Ovary (tissue), 9 donors: ENCODE results near the gene BRSK2. TPM values are rescaled to one million over a fixed set of nuclear protein-coding genes. Genes with fewer than 3 reads are reported as not detected.

Source experiments
- DNase-seq, 5 donors: peaks; one replicate each; pipeline ENCODE4 v3.0.0-alpha.2; 2019 to 2020
- H3K27ac ChIP-seq, 2 donors: fragments of 200-600 bp; one replicate each; pipeline versions ENCODE4 v1.5.1 to v1.8.0; 2019 to 2022
- H3K27me3 ChIP-seq: fragments of 200-600 bp; one replicate; pipeline ENCODE4 v1.8.0; 2022
- H3K36me3 ChIP-seq: fragments of 200-600 bp; sonication (generic); one replicate; pipeline ENCODE4 v1.5.1; 2019
- H3K4me1 ChIP-seq: one replicate; pipeline ENCODE4 v1.8.1; 2013; ENCODE audit warnings: mild to moderate bottlenecking, moderate library complexity; ENCODE audit not compliant: insufficient read depth
- H3K4me3 ChIP-seq: fragments of 200-600 bp; sonication (generic); one replicate; pipeline ENCODE4 v1.5.1; 2017
- H3K9me3 ChIP-seq, 2 donors: fragments of 200-600 bp in 1 of 2; sonication (generic) in 1 of 2; one replicate each; pipeline versions ENCODE4 v1.5.1 to v1.8.1; 2013 to 2019; ENCODE audit warnings: mild to moderate bottlenecking in 1 of 2, moderate library complexity in 1 of 2
- EP300 ChIP-seq: sonication (generic); formaldehyde crosslinking; IDR thresholded peaks from one replicate; pipeline ENCODE4 v1.6.1; 2017; ENCODE audit warnings: antibody characterized with exemption
- POLR2A ChIP-seq: fragments of 450-650 bp; IDR thresholded peaks from one replicate; pipeline ENCODE4 v1.6.1; 2017; ENCODE audit warnings: antibody characterized with exemption, mild to moderate bottlenecking, moderate library complexity
- WGBS, 3 donors: extraction: QIAGEN DNeasy Blood & Tissue Kit in 1 of 3; methylation state at CpG; one replicate each; pipeline versions ENCODE4 v1.1.5 to v1.1.7; 2013 to 2017; 5-methylcytosine and 5-hydroxymethylcytosine counted together
- intact Hi-C, 4 donors: fragments of 100-400 bp; cut with DNase I; formaldehyde crosslinking; loops; one replicate each; pipeline versions ENCODE4 v1.11.0 to v1.15.1; 2022 to 2023
- polyA plus RNA-seq, 2 donors: library from polyadenylated mRNA; stranded (reverse); fragments of 200-250 nt in 1 of 2; fragments of 350-450 nt in 1 of 2; fragmentation: Illumina TruSeq in 1 of 2; extraction: RNeasy Lipid Tissue Mini Kit (QIAGEN cat#74804) in 1 of 2; gene quantifications; one replicate each; pipeline ENCODE4 v1.2.3, GENCODE V29; 2013 to 2014
- total RNA-seq, 7 donors: library from RNA; depleted of rRNA in 2 of 7; stranded (reverse); fragments of >200 nt in 2 of 7; fragmentation: NEBNext Ultra II Directional in 3 of 7; extraction: Animal tissue kit (Norgen Biotek cat#: 25700) in 3 of 7; gene quantifications; one replicate each; pipeline versions ENCODE4 v1.1.0 to v1.2.4, GENCODE V29; 2016 to 2023
- TF ChIP-seq, protein P1 (sequence below), 3 donors: fragments of 450-650 bp in 2 of 3; fragments of 200-600 bp in 1 of 3; IDR thresholded peaks; one replicate each; pipeline versions ENCODE4 v1.5.1 to v1.8.0; 2016 to 2022; ENCODE audit warnings: antibody characterized with exemption in 3 of 3, mild to moderate bottlenecking in 1 of 3
- donor health status: DM: no; HTN: no; CAD: no; lungs with moderate emphysema.
- donor health status: DM: no; HTN: no; CAD: no.
- donor health status: Bipolar disorder and iron deficiency.
- donor health status: DM: yes; HTN: yes; CAD: no.
- donor health status: DM: no; HTN: no; CAD: no.
- donor health status: DM: yes; HTN: yes; CAD: no.

BRSK2 gene
- total and polyA plus RNA-seq, 9 donors: 0.22 to 1.5 (median 0.52) TPM

DNA sequence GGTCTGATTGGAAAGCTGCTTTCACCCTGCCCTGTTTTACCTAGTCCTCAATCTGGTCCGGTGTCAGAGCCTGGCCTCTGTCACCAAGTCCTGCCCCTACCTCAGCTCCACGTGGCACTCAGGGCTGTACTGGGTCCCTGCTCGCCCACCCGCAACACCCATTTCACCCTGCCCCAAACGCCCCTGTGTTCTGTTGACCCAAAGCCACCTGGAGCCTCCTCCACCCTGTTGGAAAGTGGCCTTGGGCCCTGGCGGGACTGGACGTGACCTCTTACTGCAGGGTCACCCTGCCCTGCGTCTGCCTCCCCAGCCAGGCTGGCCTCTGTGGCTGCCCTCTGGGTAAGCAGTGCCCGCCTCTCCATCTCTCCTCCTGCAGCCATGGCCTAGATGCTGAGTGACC is 21.5 kb upstream of the BRSK2 start:
- no peaks in the 10 kb centered on the region for H3K4me1 ChIP-seq
- no peaks in the 10 kb centered on the region for H3K9me3 ChIP-seq
- H3K27me3 ChIP-seq: no peaks in the 10 kb centered on the region
- TF ChIP-seq POLR2A (no peak), EP300 (no peak)
- TF ChIP-seq, protein P1, sequence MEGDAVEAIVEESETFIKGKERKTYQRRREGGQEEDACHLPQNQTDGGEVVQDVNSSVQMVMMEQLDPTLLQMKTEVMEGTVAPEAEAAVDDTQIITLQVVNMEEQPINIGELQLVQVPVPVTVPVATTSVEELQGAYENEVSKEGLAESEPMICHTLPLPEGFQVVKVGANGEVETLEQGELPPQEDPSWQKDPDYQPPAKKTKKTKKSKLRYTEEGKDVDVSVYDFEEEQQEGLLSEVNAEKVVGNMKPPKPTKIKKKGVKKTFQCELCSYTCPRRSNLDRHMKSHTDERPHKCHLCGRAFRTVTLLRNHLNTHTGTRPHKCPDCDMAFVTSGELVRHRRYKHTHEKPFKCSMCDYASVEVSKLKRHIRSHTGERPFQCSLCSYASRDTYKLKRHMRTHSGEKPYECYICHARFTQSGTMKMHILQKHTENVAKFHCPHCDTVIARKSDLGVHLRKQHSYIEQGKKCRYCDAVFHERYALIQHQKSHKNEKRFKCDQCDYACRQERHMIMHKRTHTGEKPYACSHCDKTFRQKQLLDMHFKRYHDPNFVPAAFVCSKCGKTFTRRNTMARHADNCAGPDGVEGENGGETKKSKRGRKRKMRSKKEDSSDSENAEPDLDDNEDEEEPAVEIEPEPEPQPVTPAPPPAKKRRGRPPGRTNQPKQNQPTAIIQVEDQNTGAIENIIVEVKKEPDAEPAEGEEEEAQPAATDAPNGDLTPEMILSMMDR (IDR thresholded peaks at IDR 0.05): no peak
- 70 to 73% (median 73%) methylated on average over 9 of the region's 9 CpGs for WGBS, 3 donors
- DNase-seq: no peak
- H3K36me3 ChIP-seq: no peaks in the 10 kb centered on the region
- H3K27ac ChIP-seq: no peak overlapping the region
- intact Hi-C loops: no loop called here
- H3K4me3 ChIP-seq: no peak overlapping the region

GRCh38 chr11:1368966-1369365 is 20.8 kb upstream of the BRSK2 start:
- intact Hi-C loops: no loop called here

GRCh38 chr11:1369371-1370005 is 20.2 kb upstream of the BRSK2 start:
- no peak for DNase-seq
- H3K27me3 ChIP-seq: no peaks in the 10 kb centered on the region
- no peaks in the 10 kb centered on the region for H3K36me3 ChIP-seq
- no peak overlapping the region for H3K27ac ChIP-seq
- intact Hi-C loops: no loop called here
- H3K4me1 ChIP-seq: no peaks in the 10 kb centered on the region
- H3K9me3 ChIP-seq: no peaks in the 10 kb centered on the region
- H3K4me3 ChIP-seq: no peak overlapping the region
- 66 to 79% (median 75%) methylated on average over 18 of the region's 18 CpGs for WGBS, 3 donors
- TF ChIP-seq, protein P1 (IDR thresholded peaks at IDR 0.05): no peak
- TF ChIP-seq EP300 (no peak), POLR2A (no peak)

More at GRCh38 chr11:1368966-1369365, 20.8 kb upstream of the BRSK2 start:
- WGBS, 3 donors: 66 to 74% (median 67%) methylated on average over 13 to 16 of the region's 16 CpGs
- no peak for DNase-seq
- no peak overlapping the region for H3K27ac ChIP-seq
- TF ChIP-seq EP300: no peak
- TF ChIP-seq, protein P1 (IDR thresholded peaks at IDR 0.05): no peak
- TF ChIP-seq POLR2A: no peak
- H3K27me3 ChIP-seq: no peaks in the 10 kb centered on the region
- no peak overlapping the region for H3K4me3 ChIP-seq
- H3K4me1 ChIP-seq: no peaks in the 10 kb centered on the region
- H3K36me3 ChIP-seq: no peaks in the 10 kb centered on the region
- H3K9me3 ChIP-seq: no peaks in the 10 kb centered on the region

GRCh38 chr11:1370186-1371025 is 19.3 kb upstream of the BRSK2 start:
- no peaks in the 10 kb centered on the region for H3K27me3 ChIP-seq
- H3K9me3 ChIP-seq: no peaks in the 10 kb centered on the region
- 78 to 83% (median 82%) methylated on average over 33 to 38 of the region's 38 CpGs for WGBS, 3 donors
- intact Hi-C loops: no loop called here
- no peaks in the 10 kb centered on the region for H3K4me1 ChIP-seq
- no peak overlapping the region for H3K27ac ChIP-seq
- no peak for DNase-seq
- no peak for TF ChIP-seq POLR2A
- no peak for TF ChIP-seq EP300
- TF ChIP-seq, protein P1 (IDR thresholded peaks at IDR 0.05): no peak
- no peak overlapping the region for H3K4me3 ChIP-seq
- no peaks in the 10 kb centered on the region for H3K36me3 ChIP-seq
